Measurements from ENCODE around the gene ICE1.

GRCh38 chr5:5418006-5418405, 4.5 kb upstream of the ICE1 start:
- TF ChIP-seq CTCF (IDR thresholded peaks at IDR 0.05; ENCODE audit: insufficient read depth, low read length): no peak
- no peak for TF ChIP-seq GABPA (IDR thresholded peaks at IDR 0.05; ENCODE audit: low read depth)
- no peak for TF ChIP-seq POLR2AphosphoS5 (IDR thresholded peaks at IDR 0.05; ENCODE audit: low read depth)
- TF ChIP-seq SPI1 (IDR thresholded peaks at IDR 0.05; ENCODE audit: borderline replicate concordance, low read depth): no peak
- TF ChIP-seq REST (IDR thresholded peaks at IDR 0.05; ENCODE audit: insufficient replicate concordance, low read depth): no peak

Measured in HL-60 (cell line).